LHCN-M2 (cell line): ENCODE results near the gene ASAP3. TPM values are rescaled to one million over a fixed set of nuclear protein-coding genes. Genes with fewer than 3 reads are reported as not detected.
"Not testable (repeated sequence)": the region's sequence is repeated elsewhere in the genome, so short reads cannot be mapped to it uniquely, and the experiment has no call there.

Experiments used
- DNase-seq: peaks from one replicate; pipeline ENCODE4 v3.0.0-alpha.2; 2012; ENCODE audit warnings: low read depth
- total RNA-seq: library from RNA; depleted of rRNA; stranded (reverse); fragments of >200 nt; gene quantifications from 2 replicates; pipeline ENCODE4 v1.2.3, GENCODE V29; 2014

Gene ASAP3
- total RNA-seq, 1 experiment from 2014 or later = 27.8 TPM

- no peak for DNase-seq
Measured at GRCh38 chr1:23399229-23399628, 84.8 kb downstream of the ASAP3 start.

- no peak for DNase-seq
Measured at GRCh38 chr1:23397908-23398307, 86.1 kb downstream of the ASAP3 start.

GRCh38 chr1:23396380-23396779 is 87.6 kb downstream of the ASAP3 start:
- no peak for DNase-seq

GRCh38 chr1:23395849-23396248 is 88.1 kb downstream of the ASAP3 start:
- no peak for DNase-seq

GRCh38 chr1:23395154-23395724 is 88.7 kb downstream of the ASAP3 start:
- DNase-seq = no peak

- DNase-seq = peak; percentile 73
Measured at GRCh38 chr1:23394684-23395083, 89.3 kb downstream of the ASAP3 start.

- DNase-seq = peak; percentile 73
Measured at GRCh38 chr1:23394181-23394580, 89.8 kb downstream of the ASAP3 start.

- DNase-seq = no peak
Measured at GRCh38 chr1:23393706-23394105, 90.3 kb downstream of the ASAP3 start.

GRCh38 chr1:23392125-23392855 is 91.7 kb downstream of the ASAP3 start:
- no peak for DNase-seq

- DNase-seq = no peak
Measured at GRCh38 chr1:23389837-23390321, 94.1 kb downstream of the ASAP3 start.

- DNase-seq = no peak
Measured at GRCh38 chr1:23387494-23387893, 96.5 kb downstream of the ASAP3 start.

GRCh38 chr1:23385119-23385621 is 98.8 kb downstream of the ASAP3 start:
- DNase-seq = no peak

- peak; percentile 64 for DNase-seq
Measured at GRCh38 chr1:23384312-23385058, 99.5 kb downstream of the ASAP3 start.

GRCh38 chr1:23383577-23384311 is 100.2 kb downstream of the ASAP3 start:
- no peak for DNase-seq

- no peak for DNase-seq
Measured at GRCh38 chr1:23381233-23381885, 102.6 kb downstream of the ASAP3 start.

- DNase-seq = no peak
Measured at GRCh38 chr1:23380719-23381118, 103.3 kb downstream of the ASAP3 start.

GRCh38 chr1:23380236-23380635 is 103.7 kb downstream of the ASAP3 start:
- DNase-seq = not testable (repeated sequence)
